IMR-90 (cell line): ENCODE data around the gene FOXP1. TPM values are rescaled to one million over a fixed set of nuclear protein-coding genes. Genes with fewer than 3 reads are reported as not detected.

ENCODE experiments used
- ATAC-seq: fragments of 200-7000 bp; cut with Tn5 transposase; 2 replicates; pipeline ENCODE4 v1.9.1; 2020; ENCODE audit warnings: low read depth, mild to moderate bottlenecking, moderate library complexity
- BruUV-seq: library from RNA; stranded (reverse); fragments of 400-500 nt; replicated peaks from 2 replicates; lab custom pipeline; 2021; lab: Mats Ljungman, UMichigan
- CTCF ChIA-PET: fragments of 300-600 bp; formaldehyde crosslinking; extraction: SDS; loops from one replicate; lab custom pipeline; 2021; ENCODE audit warnings: antibody characterized with exemption; lab: Yijun Ruan, JAX
- POLR2A ChIA-PET: fragments of 300-600 bp; sonication (Branson Sonifier 250); formaldehyde crosslinking; loops from one replicate; lab custom pipeline; 2022; ENCODE audit warnings: antibody characterized with exemption; ENCODE audit not compliant: unreplicated experiment; lab: Charles Lee
- DNase-seq: peaks from one replicate; pipeline ENCODE4 v3.0.0; 2013
- H2AFZ ChIP-seq: replicated peaks from 2 replicates; pipeline ENCODE3; 2013; ENCODE audit warnings: low read length, mild to moderate bottlenecking; ENCODE audit not compliant: poor library complexity
- H2AK5ac ChIP-seq: 2 replicates; pipeline ENCODE4 v1.6.1; 2013; ENCODE audit warnings: low read depth, low read length, inconsistent platforms
- H2AK9ac ChIP-seq: replicated peaks from 2 replicates; pipeline ENCODE3; 2013; ENCODE audit warnings: mild to moderate bottlenecking, low read depth, low read length, moderate library complexity; ENCODE audit not compliant: poor library complexity
- H2BK120ac ChIP-seq: 2 replicates; pipeline ENCODE4 v1.6.1; 2013; ENCODE audit warnings: low read depth, low read length, inconsistent platforms
- H2BK15ac ChIP-seq: 3 replicates; pipeline ENCODE4 v1.6.1; 2013; ENCODE audit warnings: low read depth, low read length, inconsistent platforms
- H2BK20ac ChIP-seq: 2 replicates; pipeline ENCODE4 v1.6.1; 2013; ENCODE audit warnings: low read depth, mild to moderate bottlenecking, inconsistent platforms, low read length, moderate library complexity
- H2BK5ac ChIP-seq: 2 replicates; pipeline ENCODE4 v1.6.1; 2013; ENCODE audit warnings: mild to moderate bottlenecking, low read depth, low read length, inconsistent platforms; ENCODE audit not compliant: poor library complexity, severe bottlenecking
- H3K14ac ChIP-seq: replicated peaks from 2 replicates; pipeline ENCODE4 v1.6.1; 2013; ENCODE audit warnings: low read depth, low read length, inconsistent platforms
- H3K18ac ChIP-seq: 2 replicates; pipeline ENCODE4 v1.6.1; 2013; ENCODE audit warnings: low read depth, low read length, control low read depth
- H3K23ac ChIP-seq: 2 replicates; pipeline ENCODE4 v1.6.1; 2013; ENCODE audit warnings: low read depth, low read length, inconsistent platforms
- H3K27ac ChIP-seq: 2 replicates; pipeline ENCODE4 v1.5.1; 2013; ENCODE audit warnings: mild to moderate bottlenecking, control low read depth, low read length; ENCODE audit not compliant: insufficient read depth
- H3K27me3 ChIP-seq: 2 replicates; pipeline ENCODE4 v1.6.1; 2013; ENCODE audit warnings: low read length; ENCODE audit not compliant: control insufficient read depth, insufficient read depth
- H3K36me3 ChIP-seq: 2 replicates; pipeline ENCODE4 v1.6.1; 2013; ENCODE audit warnings: low read length, mixed read lengths; ENCODE audit not compliant: control insufficient read depth, insufficient read depth
- H3K4ac ChIP-seq: 2 replicates; pipeline ENCODE4 v1.6.1; 2013; ENCODE audit warnings: low read depth, low read length, inconsistent platforms
- H3K4me1 ChIP-seq: 2 replicates; pipeline ENCODE4 v1.6.1; 2013; ENCODE audit warnings: low read length, mixed read lengths; ENCODE audit not compliant: control insufficient read depth, insufficient read depth
- H3K4me2 ChIP-seq: 2 replicates; pipeline ENCODE4 v1.6.1; 2013; ENCODE audit warnings: low read depth, mild to moderate bottlenecking, control low read depth, low read length, moderate library complexity
- H3K4me3 ChIP-seq: 2 replicates; pipeline ENCODE4 v1.5.1; 2013; ENCODE audit warnings: low read depth, mild to moderate bottlenecking, control low read depth, low read length, moderate library complexity; ENCODE audit not compliant: insufficient read depth
- H3K56ac ChIP-seq: 2 replicates; pipeline ENCODE4 v1.6.1; 2013; ENCODE audit warnings: low read length, inconsistent platforms; ENCODE audit not compliant: insufficient read depth; ENCODE audit errors: extremely low read depth
- H3K79me1 ChIP-seq, 2 experiments: 2 replicates each; pipeline ENCODE4 v1.6.1; 2013; ENCODE audit warnings: low read length in 2 of 2, inconsistent platforms in 1 of 2, low read depth in 1 of 2
- H3K9ac ChIP-seq: 2 replicates; pipeline ENCODE4 v1.6.1; 2013; ENCODE audit warnings: low read depth, low read length, control low read depth
- H3K9me1 ChIP-seq: 2 replicates; pipeline ENCODE4 v1.6.1; 2013; ENCODE audit warnings: low read length, inconsistent platforms; ENCODE audit not compliant: insufficient read depth
- H3K9me3 ChIP-seq: 2 replicates; pipeline ENCODE4 v1.6.1; 2013; ENCODE audit warnings: low read length; ENCODE audit not compliant: control insufficient read depth, insufficient read depth
- H4K20me1 ChIP-seq: 2 replicates; pipeline ENCODE4 v1.6.1; 2013; ENCODE audit warnings: low read length, inconsistent platforms; ENCODE audit not compliant: insufficient read depth
- H4K5ac ChIP-seq: 2 replicates; pipeline ENCODE4 v1.6.1; 2013; ENCODE audit warnings: mild to moderate bottlenecking, low read depth, low read length, control low read depth
- H4K8ac ChIP-seq, 2 experiments: 2 replicates each; pipeline ENCODE4 v1.6.1; 2013; ENCODE audit warnings: low read depth in 2 of 2, low read length in 2 of 2, control low read depth in 1 of 2, inconsistent platforms in 1 of 2
- H4K91ac ChIP-seq: 2 replicates; pipeline ENCODE4 v1.6.1; 2013; ENCODE audit warnings: low read depth, low read length, inconsistent platforms; ENCODE audit not compliant: insufficient read depth
- CHD1 ChIP-seq: IDR thresholded peaks from 2 replicates; pipeline ENCODE4 v1.6.1; 2012; ENCODE audit warnings: low read depth, low read length, improper control_type of control experiment
- CTCF ChIP-seq: conservative IDR thresholded peaks from 2 replicates; pipeline ENCODE4 v1.5.1; 2012; ENCODE audit warnings: mild to moderate bottlenecking, low read depth, low read length, improper control_type of control experiment
- ELK1 ChIP-seq: fragments of 150-350 bp; IDR thresholded peaks from 2 replicates; pipeline ENCODE4 v1.6.1; 2016; ENCODE audit warnings: low read depth, mild to moderate bottlenecking, low read length, moderate library complexity, borderline replicate concordance
- FOS ChIP-seq: fragments of 150-350 bp; IDR thresholded peaks from 2 replicates; pipeline ENCODE4 v1.6.1; 2016; ENCODE audit warnings: low read depth, low read length
- MAFK ChIP-seq: IDR thresholded peaks from 2 replicates; pipeline ENCODE4 v1.6.1; 2012; ENCODE audit warnings: low read depth, low read length, improper control_type of control experiment
- MAZ ChIP-seq: IDR thresholded peaks from 2 replicates; pipeline ENCODE4 v1.6.1; 2012; ENCODE audit warnings: low read depth, mild to moderate bottlenecking, low read length, improper control_type of control experiment, moderate library complexity, borderline replicate concordance
- MXI1 ChIP-seq: IDR thresholded peaks from 2 replicates; pipeline ENCODE4 v1.6.1; 2012; ENCODE audit warnings: low read depth, mild to moderate bottlenecking, low read length, moderate library complexity, borderline replicate concordance
- NFE2L2 ChIP-seq: fragments of 150-350 bp; IDR thresholded peaks from 2 replicates; pipeline ENCODE4 v1.6.1; 2016; ENCODE audit warnings: low read depth, mild to moderate bottlenecking, low read length
- POLR2A ChIP-seq: IDR thresholded peaks from 2 replicates; pipeline ENCODE4 v1.6.1; 2012; ENCODE audit warnings: mild to moderate bottlenecking, low read depth, low read length
- RAD21 ChIP-seq: IDR thresholded peaks from 2 replicates; pipeline ENCODE4 v1.6.1; 2012; ENCODE audit warnings: low read length, improper control_type of control experiment
- RCOR1 ChIP-seq: IDR thresholded peaks from 2 replicates; pipeline ENCODE4 v1.6.1; 2012; ENCODE audit warnings: mild to moderate bottlenecking, low read length, improper control_type of control experiment; ENCODE audit not compliant: insufficient replicate concordance
- USF2 ChIP-seq: fragments of 150-350 bp; IDR thresholded peaks from 2 replicates; pipeline ENCODE4 v1.6.1; 2017; ENCODE audit warnings: mild to moderate bottlenecking, antibody characterized with exemption, low read length, low read depth
- WGBS, 2 experiments: methylation state at CpG; one replicate each; pipeline versions ENCODE4 v1.1.5 to v1.1.7; 2013; ENCODE audit warnings: missing lambda C conversion rate in 2 of 2; ENCODE audit not compliant: insufficient read length in 1 of 2; ENCODE audit errors: extremely low coverage in 2 of 2; 5-methylcytosine and 5-hydroxymethylcytosine counted together
- dilution Hi-C: fragments of 300-500 bp; cut with HindIII; formaldehyde crosslinking; loops from one replicate; pipeline ENCODE4 v1.14.3; 2018; ENCODE audit warnings: low sequenced_read_pairs; ENCODE audit not compliant: unreplicated experiment
- in situ Hi-C: fragments of 300-500 bp; cut with MboI; formaldehyde crosslinking; loops from 3 replicates; pipeline ENCODE4 v1.14.3; 2019; ENCODE audit warnings: low sequenced_read_pairs, inconsistent platforms, mixed read lengths
- intact Hi-C: fragments of 100-400 bp; cut with micrococcal nuclease; formaldehyde crosslinking; loops from 2 replicates; pipeline ENCODE4 v1.10.0; 2022
- polyA plus RNA-seq, 3 experiments: library from polyadenylated mRNA; depleted of rRNA; stranded (reverse); fragments of >200 nt; gene quantifications; 2 replicates each; pipeline ENCODE4 v1.2.3, GENCODE V29; 2012; ENCODE audit warnings: low replicate concordance in 1 of 3
- total RNA-seq: library from RNA; depleted of rRNA; stranded (reverse); fragments of >200 nt; gene quantifications from 2 replicates; pipeline ENCODE4 v1.2.3, GENCODE V29; 2012

The FOXP1 gene
- total and polyA plus RNA-seq, 2 of the 4 experiments (the other 2 are of a cell fraction), result 37.0 to 132 TPM

GRCh38 chr3:71582612-71583565 is 639 bp downstream of the FOXP1 start:
- ChIA-PET CTCF (no interaction called here), POLR2A (no interaction called here)
- H3K36me3 ChIP-seq, result no peaks in the 10 kb centered on the region
- peak overlapping the region; percentile 83; the same call in 2 of the 3 replicates for H2BK15ac ChIP-seq
- H3K27me3 ChIP-seq, result no peaks in the 10 kb centered on the region
- H3K9me1 ChIP-seq, result no peaks in the 10 kb centered on the region
- peaks cover 15 to 56% of the 10 kb centered on the region in 2 experiments; a peak in 3 of 4 replicates for H3K79me1 ChIP-seq
- H2BK5ac ChIP-seq, result peak overlapping the region; percentile 98
- peak overlapping the region; percentile 92 for H3K4ac ChIP-seq
- in situ Hi-C loops, result loop anchor here (5.0 to 10.0 kb wide), 3 partner anchors 276 to 588 kb away; no protein-coding TSS in a partner anchor
- peaks cover 9% of the 10 kb centered on the region for H3K4me1 ChIP-seq
- peak overlapping the region; percentile 92 for H4K91ac ChIP-seq
- ATAC-seq (peak; percentile 5), DNase-seq (peak; percentile 31)
- no peaks in the 10 kb centered on the region for H3K9me3 ChIP-seq
- H2AFZ ChIP-seq, result peak overlapping the region; percentile 92
- H2AK9ac ChIP-seq, result peak overlapping the region; percentile 83
- dilution Hi-C loops, result no loop called here
- peak overlapping the region; percentile 99 for H3K9ac ChIP-seq
- peak overlapping the region; percentile 78 for H4K5ac ChIP-seq
- H2AK5ac ChIP-seq, result peak overlapping the region; percentile 51
- no peaks in the 10 kb centered on the region; the same call in 1 of the 2 replicates for H4K20me1 ChIP-seq
- peak overlapping the region; percentile 79 for H3K4me2 ChIP-seq
- 0 out of 2 replicates have a peak overlapping the region, but pooled peaks have one; percentile 38 for H2BK20ac ChIP-seq
- intact Hi-C loops, result loop anchor here (2.0 to 10.0 kb wide), 6 partner anchors 71 to 1051 kb away; no protein-coding TSS in a partner anchor
- H4K8ac ChIP-seq, result peak overlapping the region; percentile 74 to 89; a peak in 3 of 4 replicates
- H3K14ac ChIP-seq, result peak overlapping the region; percentile 87
- peak overlapping the region; percentile 93 for H3K18ac ChIP-seq
- H3K4me3 ChIP-seq, result peak overlapping the region; percentile 90
- H3K23ac ChIP-seq, result peak overlapping the region; percentile 94
- peak overlapping the region; percentile 84 for H3K56ac ChIP-seq
- no TSS peak for BruUV-seq
- H2BK120ac ChIP-seq, result peak overlapping the region; percentile 96
- WGBS, 2 experiments, result 1% methylated on average over 32 of the region's 84 CpGs; no CpG with 5 or more reads in 1 of the 2 experiments
- peak overlapping the region; percentile 98 for H3K27ac ChIP-seq
- TF ChIP-seq CHD1, result 0 out of 2 replicates have a peak, but pooled peaks have one; percentile 31
- no peak for TF ChIP-seq FOS
- no peak for TF ChIP-seq NFE2L2
- TF ChIP-seq RCOR1, result no peak
- TF ChIP-seq MAFK, result no peak
- TF ChIP-seq POLR2A, result 0 out of 2 replicates have a peak, but pooled peaks have one; percentile 14
- TF ChIP-seq USF2, result no peak
- TF ChIP-seq RAD21, result no peak
- TF ChIP-seq CTCF, result 0 out of 2 replicates have a peak, but pooled peaks have one; percentile 3
- TF ChIP-seq MXI1, result no peak; the same call in 1 of the 2 replicates
- TF ChIP-seq ELK1, result no peak
- peak; percentile 20; the same call in 1 of the 2 replicates for TF ChIP-seq MAZ
